Duodenal mucosa (tissue), 2 donors: ENCODE measurements around the gene EMC10.
"Not testable (repeated sequence)": the region's sequence is repeated elsewhere in the genome, so short reads cannot be mapped to it uniquely, and the experiment has no call there.

Experiments
- H3K27ac ChIP-seq: one replicate; pipeline ENCODE4 v1.7.0; 2013; ENCODE audit warnings: low read depth, low read length
- H3K27me3 ChIP-seq, 2 donors: one replicate each; pipeline ENCODE4 v1.7.0; 2013; ENCODE audit warnings: low read length in 2 of 2, control low read depth in 1 of 2; ENCODE audit not compliant: insufficient read depth in 2 of 2, control insufficient read depth in 1 of 2
- H3K36me3 ChIP-seq, 2 donors: one replicate each; pipeline ENCODE4 v1.7.0; 2013; ENCODE audit warnings: low read length in 2 of 2, control low read depth in 1 of 2; ENCODE audit not compliant: insufficient read depth in 2 of 2, control insufficient read depth in 1 of 2
- H3K4me1 ChIP-seq, 2 donors: one replicate each; pipeline ENCODE4 v1.7.0; 2013; ENCODE audit warnings: low read length in 2 of 2, control low read depth in 1 of 2; ENCODE audit not compliant: insufficient read depth in 2 of 2, control insufficient read depth in 1 of 2
- H3K4me3 ChIP-seq, 2 donors: one replicate each; pipeline ENCODE4 v1.7.0; 2013; ENCODE audit warnings: low read length in 2 of 2, low read depth in 1 of 2
- H3K9ac ChIP-seq, 2 donors: one replicate each; pipeline ENCODE4 v1.7.0; 2013; ENCODE audit warnings: low read length in 2 of 2, low read depth in 1 of 2
- H3K9me3 ChIP-seq, 2 donors: one replicate each; pipeline ENCODE4 v1.7.0; 2013; ENCODE audit warnings: low read length in 2 of 2, control low read depth in 1 of 2; ENCODE audit not compliant: control insufficient read depth in 1 of 2

EMC10 gene

DNA sequence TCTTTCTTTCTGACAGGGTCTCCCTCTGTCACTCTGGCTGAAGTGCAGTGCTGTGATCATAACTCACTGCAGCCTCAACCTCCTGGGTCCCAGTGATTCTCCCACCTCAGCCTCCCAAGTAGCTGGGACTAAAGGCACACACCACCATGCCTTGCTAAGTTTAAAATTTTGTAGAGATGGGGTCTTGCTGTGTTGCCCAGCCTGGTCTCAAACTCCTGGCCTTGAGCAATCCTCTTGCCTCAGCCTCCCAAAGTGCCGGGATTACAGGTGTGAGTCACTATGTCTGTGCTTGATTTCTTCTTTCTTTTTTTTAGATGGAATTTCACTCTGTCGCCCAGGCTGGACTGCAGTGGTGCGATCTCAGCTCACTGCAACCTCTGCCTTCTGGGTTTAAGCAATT lies 51.7 kb downstream of the EMC10 start:
- not testable (repeated sequence) for H3K9ac ChIP-seq, H3K9me3 ChIP-seq, H3K36me3 ChIP-seq, H3K27ac ChIP-seq, H3K4me1 ChIP-seq, H3K4me3 ChIP-seq, H3K27me3 ChIP-seq

DNA sequence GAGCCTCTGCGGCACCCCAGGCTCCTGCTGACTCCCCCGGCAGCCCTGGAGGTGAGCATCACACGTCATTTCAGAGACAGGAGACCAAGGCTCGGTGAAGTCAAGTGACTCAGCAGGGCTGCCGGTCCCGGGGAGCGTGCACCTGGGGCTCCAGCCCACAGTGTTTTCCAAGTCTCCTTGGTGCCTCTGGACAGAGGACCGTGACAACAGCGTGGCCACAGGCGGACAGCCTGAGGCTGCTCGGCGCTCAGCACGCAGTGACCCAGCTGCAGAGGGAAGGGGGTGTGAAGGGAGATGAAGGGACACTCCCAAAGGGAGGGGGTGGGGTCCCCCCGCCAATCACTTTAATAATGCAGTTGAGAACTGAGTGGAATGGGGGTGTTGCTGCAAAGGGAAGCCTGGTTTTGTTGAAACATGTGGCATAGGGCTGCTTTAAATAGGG lies 54.9 kb downstream of the EMC10 start:
- peaks cover 0 to 3% of the 10 kb centered on the region in 2 donors for H3K27me3 ChIP-seq
- peaks cover 5% of the 10 kb centered on the region in 2 donors for H3K9me3 ChIP-seq
- no peak overlapping the region for H3K4me3 ChIP-seq
- no peak overlapping the region for H3K9ac ChIP-seq
- no peak overlapping the region for H3K27ac ChIP-seq
- no peaks in the 10 kb centered on the region for H3K4me1 ChIP-seq
- no peaks in the 10 kb centered on the region for H3K36me3 ChIP-seq

DNA sequence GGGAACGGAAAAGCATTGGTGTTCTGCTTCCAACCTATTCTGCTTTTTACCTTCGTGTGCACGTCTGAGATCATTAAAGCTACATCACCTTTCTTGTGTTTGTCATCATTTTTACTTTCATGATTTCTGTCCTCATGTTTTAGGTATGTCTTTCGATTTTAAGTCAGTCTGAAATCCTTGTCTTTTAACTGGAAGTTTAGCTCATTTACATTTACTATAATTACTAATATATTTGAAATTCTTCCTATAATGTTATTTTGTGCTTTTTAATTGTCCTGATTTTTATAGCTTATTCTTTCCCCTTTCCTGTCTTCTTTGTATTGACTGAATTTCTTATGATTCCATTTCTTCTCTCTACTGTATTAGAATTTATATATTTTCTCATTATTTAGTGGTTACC lies 56.6 kb downstream of the EMC10 start:
- no peak overlapping the region for H3K9ac ChIP-seq
- no peak overlapping the region for H3K4me3 ChIP-seq
- H3K36me3 ChIP-seq = no peaks in the 10 kb centered on the region
- no peaks in the 10 kb centered on the region for H3K4me1 ChIP-seq
- H3K27ac ChIP-seq = no peak overlapping the region
- H3K27me3 ChIP-seq = peaks cover 0 to 3% of the 10 kb centered on the region in 2 donors
- H3K9me3 ChIP-seq = peaks cover 5% of the 10 kb centered on the region in 2 donors

DNA sequence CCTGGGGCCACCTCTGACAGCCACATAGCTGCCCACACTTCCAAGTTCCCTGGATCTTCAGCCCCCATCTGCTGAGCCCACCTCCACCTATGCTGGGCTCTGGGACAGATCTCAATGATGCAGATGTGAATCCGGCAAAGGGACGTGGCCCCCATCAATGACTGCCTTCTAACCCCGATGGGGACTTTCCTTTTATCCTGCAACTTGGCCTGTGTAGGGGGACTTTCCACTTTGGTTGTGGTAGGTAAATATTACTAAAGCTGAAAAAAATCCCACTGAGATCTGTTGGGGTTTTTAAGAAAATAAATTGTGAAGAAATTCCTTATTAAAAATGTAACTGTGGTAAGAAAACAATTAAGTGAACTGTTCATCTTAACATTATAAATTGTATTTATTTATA lies 58.2 kb downstream of the EMC10 start:
- Histone ChIP-seq H3K36me3 (no peaks in the 10 kb centered on the region), H3K27ac (no peak overlapping the region), H3K27me3 (peaks cover 0 to 3% of the 10 kb centered on the region in 2 donors), H3K4me1 (no peaks in the 10 kb centered on the region), H3K4me3 (no peak overlapping the region), H3K9me3 (peaks cover 5% of the 10 kb centered on the region in 2 donors), H3K9ac (no peak overlapping the region)

DNA sequence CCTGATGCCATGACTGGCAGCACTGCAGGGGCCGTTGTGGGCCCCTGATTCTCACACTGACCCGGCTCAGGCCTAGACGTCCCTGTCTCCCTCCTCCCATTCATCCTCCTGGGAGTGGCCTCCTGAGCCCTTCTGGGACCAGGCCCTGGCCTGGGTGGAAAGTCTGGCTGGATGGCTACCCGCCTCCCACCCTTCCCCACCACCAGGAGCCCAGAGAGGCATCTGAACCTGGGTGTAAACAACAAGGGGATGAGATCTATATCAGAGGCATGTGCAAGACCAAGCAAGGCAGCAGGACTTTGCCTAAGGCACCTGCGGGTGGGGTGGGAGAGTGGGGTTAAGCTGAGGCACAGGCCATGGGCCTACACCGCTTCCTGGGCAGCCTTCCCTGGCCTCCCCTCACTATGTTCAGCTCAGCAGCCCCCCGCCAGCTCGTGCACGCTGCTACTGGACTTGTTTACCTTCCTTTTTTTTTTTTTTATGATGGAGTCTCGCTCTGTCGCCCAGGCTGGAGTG lies 59.4 kb downstream of the EMC10 start:
- Histone ChIP-seq H3K9ac (no peak overlapping the region), H3K4me3 (no peak overlapping the region), H3K9me3 (peaks cover 5% of the 10 kb centered on the region in 2 donors), H3K36me3 (no peaks in the 10 kb centered on the region), H3K4me1 (no peaks in the 10 kb centered on the region), H3K27me3 (no peaks in the 10 kb centered on the region), H3K27ac (no peak overlapping the region)

DNA sequence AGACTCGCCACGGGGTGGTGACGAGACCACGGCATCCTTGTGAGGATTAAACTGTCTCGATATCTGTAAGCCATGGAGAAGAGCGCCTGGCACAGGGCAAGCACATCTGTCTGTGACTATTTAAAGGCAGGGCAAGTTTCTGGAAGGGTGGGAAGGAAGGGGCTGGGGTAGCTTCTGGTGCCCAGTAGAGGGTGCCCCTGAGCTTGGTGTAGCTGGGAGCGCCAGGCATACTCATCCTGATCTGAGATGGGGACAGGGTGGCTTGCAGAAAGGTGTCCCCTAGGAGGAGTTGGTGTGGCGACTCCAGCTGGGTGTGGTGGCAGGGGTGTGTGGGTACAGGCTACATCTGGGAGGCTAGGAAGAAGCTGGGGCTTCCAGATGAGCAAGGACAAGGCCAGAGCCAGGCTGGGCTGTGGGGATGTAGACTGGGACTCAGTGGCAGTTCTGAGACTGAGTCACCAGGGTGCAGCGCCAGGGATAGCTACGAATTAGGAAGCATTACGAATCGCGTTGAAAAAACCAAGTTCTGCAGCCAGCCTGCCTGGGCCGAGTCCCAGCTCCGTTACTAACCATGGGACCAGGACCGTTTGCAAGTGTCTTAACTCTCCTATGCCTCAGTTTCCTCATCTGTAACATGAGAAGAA lies 60.5 kb downstream of the EMC10 start:
- Histone ChIP-seq H3K4me1 (no peaks in the 10 kb centered on the region), H3K27ac (no peak overlapping the region), H3K27me3 (no peaks in the 10 kb centered on the region), H3K9ac (no peak overlapping the region), H3K9me3 (peaks cover 5% of the 10 kb centered on the region in 2 donors), H3K36me3 (no peaks in the 10 kb centered on the region), H3K4me3 (no peak overlapping the region)

DNA sequence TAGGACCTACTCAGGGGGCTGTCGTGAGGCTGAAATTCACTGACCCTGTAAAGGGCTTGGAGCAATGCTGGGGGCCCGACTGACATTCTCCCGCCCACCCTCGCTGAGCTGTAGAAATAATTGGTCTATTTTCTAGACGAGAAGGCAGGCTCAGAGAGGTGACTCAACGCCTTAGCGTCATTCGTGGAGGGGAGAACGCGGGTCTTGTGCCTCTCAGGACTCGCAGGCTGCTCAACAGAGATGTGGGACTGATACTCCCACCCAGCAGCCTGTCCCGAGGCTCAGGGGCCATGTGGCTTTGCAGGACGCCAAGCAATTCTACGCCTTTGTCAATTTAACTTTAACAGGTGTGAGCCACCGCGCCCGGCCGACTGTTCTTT lies 61.0 kb downstream of the EMC10 start:
- Histone ChIP-seq H3K36me3 (no peaks in the 10 kb centered on the region), H3K9ac (no peak overlapping the region), H3K9me3 (peaks cover 4 to 5% of the 10 kb centered on the region in 2 donors), H3K4me1 (no peaks in the 10 kb centered on the region), H3K27me3 (no peaks in the 10 kb centered on the region), H3K4me3 (no peak overlapping the region), H3K27ac (no peak overlapping the region)

DNA sequence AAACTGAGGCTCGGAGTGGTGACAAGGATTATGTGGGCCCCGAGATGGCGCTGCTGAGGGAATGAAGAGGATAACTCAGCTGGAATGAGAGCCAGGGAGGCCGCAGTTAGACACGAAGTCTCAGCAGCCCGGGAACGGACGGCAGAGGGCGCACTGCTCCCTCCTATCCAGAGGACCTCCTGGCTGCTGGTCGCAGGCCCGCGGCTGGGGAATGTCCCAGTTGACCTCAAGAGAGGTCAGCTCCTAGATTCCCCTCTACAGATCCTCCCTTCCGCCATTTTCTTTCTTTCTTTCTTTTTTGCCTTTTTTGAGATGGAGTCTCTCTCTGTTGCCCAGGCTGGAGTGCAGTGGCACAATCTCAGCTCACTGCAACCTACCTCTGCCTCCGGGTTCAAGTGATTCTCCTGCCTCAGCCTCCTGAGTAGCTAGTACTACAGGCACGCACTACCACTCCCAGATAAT lies 61.5 kb downstream of the EMC10 start:
- H3K27ac ChIP-seq = no peak overlapping the region
- H3K4me3 ChIP-seq = no peak overlapping the region
- no peaks in the 10 kb centered on the region for H3K27me3 ChIP-seq
- no peak overlapping the region for H3K9ac ChIP-seq
- no peaks in the 10 kb centered on the region for H3K4me1 ChIP-seq
- no peaks in the 10 kb centered on the region for H3K9me3 ChIP-seq
- no peaks in the 10 kb centered on the region for H3K36me3 ChIP-seq
